Measurements from ENCODE around the gene MTLN. TPM values are rescaled to one million over a fixed set of nuclear protein-coding genes. Genes with fewer than 3 reads are reported as not detected.
"Not testable (repeated sequence)": the region's sequence is repeated elsewhere in the genome, so short reads cannot be mapped to it uniquely, and the experiment has no call there.

Gene MTLN
- total and polyA plus RNA-seq, 2 of the 8 experiments (the other 6 are each of a cell fraction or from before 2014, with no cell fraction given) = 38.6 to 104 TPM

DNA sequence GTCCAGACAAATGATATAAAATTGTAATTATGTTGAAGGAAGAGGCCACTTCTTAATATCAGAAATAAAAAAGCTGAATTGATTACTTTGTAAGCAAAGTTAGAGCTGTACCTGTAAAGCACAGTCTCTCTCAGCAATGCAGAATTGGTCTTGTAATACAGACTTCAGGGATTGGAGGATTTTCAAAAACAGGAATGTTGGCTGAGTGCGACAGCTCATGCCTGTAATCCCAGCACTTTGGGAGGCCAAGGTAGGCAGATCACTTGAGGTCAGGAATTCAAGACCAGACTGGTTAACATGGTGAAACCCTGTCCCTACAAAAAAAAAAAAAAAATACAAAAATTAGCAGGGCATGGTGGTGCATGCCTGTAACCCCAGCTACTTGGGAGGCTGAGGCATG, 10.3 kb upstream of the MTLN start:
- H4K20me1 ChIP-seq (replicated peaks in 1 of 2; ENCODE audit: control insufficient read depth in 1 of 2, insufficient read depth in 2 of 2, low read length in 2 of 2); H2BK20ac ChIP-seq (ENCODE audit: low read length); H3K4me2 ChIP-seq (ENCODE audit: insufficient read depth in 1 of 2, low read depth in 2 of 2, low read length in 2 of 2); H3K36me3 ChIP-seq (ENCODE audit: control insufficient read depth in 2 of 4, insufficient read depth in 4 of 4, low read length in 3 of 4); DNase-seq (ENCODE audit: low read depth in 1 of 2, low spot score in 2 of 2); H3K56ac ChIP-seq (replicated peaks; ENCODE audit: insufficient read length, low read depth, low read length); CTCF ChIA-PET (ENCODE audit: partially characterized antibody); H3K79me1 ChIP-seq (ENCODE audit: low read depth, low read length); H2BK5ac ChIP-seq (ENCODE audit: low read depth, low read length); H3K23ac ChIP-seq (ENCODE audit: insufficient read length); H3K4me1 ChIP-seq (replicated peaks in 1 of 4; ENCODE audit: control insufficient read depth in 3 of 4, insufficient read depth in 4 of 4, low read length in 3 of 4); H3K14ac ChIP-seq (ENCODE audit: insufficient read length); H3K23me2 ChIP-seq (ENCODE audit: low read depth, low read length); FAIRE-seq; H4K8ac ChIP-seq (ENCODE audit: extremely low read depth, insufficient read depth, low read length); H3K79me2 ChIP-seq (ENCODE audit: control insufficient read depth in 1 of 2, insufficient read depth in 2 of 2, low read length in 2 of 2); H2BK15ac ChIP-seq (ENCODE audit: low read length); H4K91ac ChIP-seq (replicated peaks; ENCODE audit: insufficient read length, low read length); H3K18ac ChIP-seq (ENCODE audit: extremely low read depth, low read length); H3K27me3 ChIP-seq (replicated peaks in 1 of 4; ENCODE audit: control insufficient read depth in 3 of 4, extremely low read depth in 1 of 4, insufficient read depth in 3 of 4, low read length in 3 of 4); H3K4me3 ChIP-seq (ENCODE audit: extremely low read depth in 1 of 4, insufficient read depth in 2 of 4, low read depth in 3 of 4, low read length in 4 of 4); H2BK120ac ChIP-seq (replicated peaks; ENCODE audit: low read depth, low read length); H3K9ac ChIP-seq (replicated peaks in 1 of 4; ENCODE audit: extremely low read depth in 1 of 4, low read depth in 3 of 4, low read length in 3 of 4); H2AK5ac ChIP-seq (ENCODE audit: low read depth, low read length); H3K4ac ChIP-seq (replicated peaks; ENCODE audit: insufficient read length, low read depth, low read length); H3K27ac ChIP-seq (ENCODE audit: low read depth, low read length); H2BK12ac ChIP-seq (ENCODE audit: low read depth, low read length); H4K5ac ChIP-seq (ENCODE audit: insufficient read length, low read depth, low read length); H2AFZ ChIP-seq (ENCODE audit: low read length): not testable (repeated sequence)
- POLR2A ChIA-PET (ENCODE audit: partially characterized antibody) = interaction anchor here (1.4 kb wide), 1 partner anchor 10 kb away, joined by 4 read pairs; the partner anchor contains the start of gene MTLN
- peaks cover 2 to 12% of the 10 kb centered on the region in 2 experiments; a peak in 1 of 4 replicates for H3K9me3 ChIP-seq (ENCODE audit: insufficient read depth in 2 of 2, low read depth in 1 of 2, low read length in 1 of 2)
- 81% methylated on average over 1 of the region's 1 CpG; no CpG with 5 or more reads in 1 of the 2 experiments for WGBS, 2 experiments (ENCODE audit: extremely low coverage in 1 of 2, insufficient coverage in 1 of 2, insufficient read length in 1 of 2, insufficient replicate concordance in 2 of 2, low coverage in 1 of 2, low lambda C conversion rate in 2 of 2, missing lambda C conversion rate in 1 of 2)

Data from H1 (cell line).